ENCODE results near the gene NOXO1. TPM values are rescaled to one million over a fixed set of nuclear protein-coding genes. Genes with fewer than 3 reads are reported as not detected.
A peak's percentile ranks its signal among the peaks of the same experiment; 100 is the strongest.

NOXO1 gene
- total and polyA plus RNA-seq, 2 donors (not counting 3 experiments of a cell fraction or from before 2014, with no cell fraction given): 0.37 to 0.60 TPM

GRCh38 chr16:2023092-2024031 is 42.1 kb upstream of the NOXO1 start:
- TF ChIP-seq CTCF (IDR thresholded peaks at IDR 0.05; ENCODE audit: extremely low read depth in 1 of 2, insufficient read depth in 1 of 2, low read depth in 1 of 2, low read length in 2 of 2) (peak; percentile 94 to 96), GATA2 (IDR thresholded peaks at IDR 0.05; ENCODE audit: insufficient read depth, insufficient read length, low read depth, low read length) (no peak), POLR2A (IDR thresholded peaks at IDR 0.05; ENCODE audit: low read depth, low read length) (peak; percentile 37), POLR2AphosphoS5 (IDR thresholded peaks at IDR 0.05; ENCODE audit: insufficient read depth, low read depth, low read length) (peak; percentile 47), FOS (IDR thresholded peaks at IDR 0.05; ENCODE audit: borderline replicate concordance, insufficient read depth, low read length) (no peak)
- dilution Hi-C loops (cut with MboI; ENCODE audit: extremely low pct_ligation_motif_present, low sequenced_read_pairs): no loop called here
- DNase-seq (ENCODE audit: low read depth, low spot score) (peak; percentile 92), FAIRE-seq (peak; percentile 95)
- Histone ChIP-seq H3K27me3 (ENCODE audit: control insufficient read depth in 2 of 2, insufficient read depth in 2 of 2, low read length in 2 of 2) (peaks cover 4 to 11% of the 10 kb centered on the region in 2 experiments), H3K9me1 (replicated peaks; ENCODE audit: control insufficient read depth, extremely low read depth, insufficient read depth, low read length) (no peaks in the 10 kb centered on the region), H3K79me2 (ENCODE audit: control insufficient read depth, insufficient read depth, low read length) (peaks cover 10% of the 10 kb centered on the region), H2AFZ (ENCODE audit: low read depth, low read length) (peak overlapping the region; percentile 93), H3K36me3 (ENCODE audit: control insufficient read depth in 2 of 2, extremely low read depth in 1 of 2, insufficient read depth in 2 of 2, low read length in 2 of 2) (no peaks in the 10 kb centered on the region), H3K9ac (replicated peaks; ENCODE audit: extremely low read depth, insufficient read depth, low read length) (no peak overlapping the region), H3K4me2 (ENCODE audit: insufficient read depth, low read length) (peak overlapping the region; percentile 56), H3K27ac (ENCODE audit: insufficient read depth, low read depth, low read length) (peak overlapping the region; percentile 56), H4K20me1 (replicated peaks; ENCODE audit: control insufficient read depth, extremely low read depth, insufficient read depth, low read length) (no peaks in the 10 kb centered on the region), H3K4me1 (ENCODE audit: control insufficient read depth, extremely low read depth, insufficient read depth, low read length) (peaks cover 28% of the 10 kb centered on the region), H3K9me3 (replicated peaks; ENCODE audit: control insufficient read depth, insufficient read depth, low read length) (no peaks in the 10 kb centered on the region), H3K4me3 (replicated peaks in 1 of 3; ENCODE audit: insufficient read depth in 1 of 3, low read depth in 1 of 3, low read length in 3 of 3) (peak overlapping the region in 2 of 3 experiments; percentile 20 to 24)
- CTCF ChIA-PET: interaction anchor here (0.6 to 8.9 kb wide), 38 partner anchors 9 to 444 kb away, joined by 3 to 137 read pairs (median 5); partner anchors contain the start of genes ECI1, GFER, NTHL1 and PKD1
- no TSS peak for BruUV-seq (replicated peaks)
- intact Hi-C loops (cut with micrococcal nuclease): loop anchor here (1.0 to 2.0 kb wide), 4 partner anchors 23 to 117 kb away; partner anchors contain the start of genes NTHL1 and TSC2
- POLR2A ChIA-PET: interaction anchor here (0.6 to 3.1 kb wide), 2 partner anchors 129 to 132 kb away, joined by 3 to 20 read pairs; partner anchors contain the start of gene TRAF7

All from endothelial cell of umbilical vein (primary cell).